Vagina (tissue), 2 donors: ENCODE measurements around the gene ALDH9A1.

Source experiments
- POLR2A ChIP-seq, 2 donors: fragments of 450-650 bp; IDR thresholded peaks; one replicate each; pipeline ENCODE4 v1.6.1; 2017; ENCODE audit warnings: antibody characterized with exemption in 2 of 2, mild to moderate bottlenecking in 2 of 2, moderate library complexity in 2 of 2
- POLR2AphosphoS5 ChIP-seq, 2 donors: sonication (generic); formaldehyde crosslinking; IDR thresholded peaks; one replicate each; pipeline ENCODE4 v1.9.0; 2017; ENCODE audit warnings: antibody characterized with exemption in 2 of 2, mild to moderate bottlenecking in 2 of 2, low read depth in 1 of 2; ENCODE audit not compliant: insufficient read depth in 1 of 2

DNA sequence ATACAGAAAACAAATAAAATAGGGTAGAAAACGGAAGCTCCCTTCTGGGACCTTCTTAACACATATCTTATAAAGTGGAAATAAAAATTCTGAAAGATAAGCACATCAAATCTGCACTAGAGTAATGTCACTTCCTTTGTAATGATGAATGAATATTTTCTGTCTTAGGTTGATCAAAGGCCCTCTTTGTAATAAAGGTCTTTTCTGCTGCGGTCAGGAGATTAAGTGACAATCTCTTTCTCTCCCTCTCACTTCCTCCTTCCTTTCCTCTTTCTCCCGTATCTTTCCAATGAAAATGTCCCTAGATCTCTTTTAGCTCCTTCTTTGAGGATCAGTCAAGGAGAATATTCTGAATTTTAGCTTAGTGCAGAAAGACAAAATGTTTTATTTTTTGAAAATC lies 36.5 kb upstream of the ALDH9A1 start:
- TF ChIP-seq POLR2A (IDR thresholded peaks at IDR 0.05) (no peak), POLR2AphosphoS5 (IDR thresholded peaks at IDR 0.05; ENCODE audit: insufficient read depth in 1 of 2, low read depth in 1 of 2) (no peak)
